ENCODE results near the gene SLC25A13. TPM values are rescaled to one million over a fixed set of nuclear protein-coding genes. Genes with fewer than 3 reads are reported as not detected.

The SLC25A13 gene
- total RNA-seq, 1 donor from 2014 or later = 21.9 TPM

- Histone ChIP-seq H3K27me3 (ENCODE audit: control insufficient read depth in 3 of 3, insufficient read depth in 3 of 3, low read length in 3 of 3) (no peaks in the 10 kb centered on the region), H3K27ac (ENCODE audit: low read depth, low read length) (no peak overlapping the region), H3K4me3 (ENCODE audit: low read length in 3 of 3) (no peak overlapping the region), H3K9ac (ENCODE audit: low read depth in 1 of 3, low read length in 3 of 3) (no peak overlapping the region), H3K9me3 (ENCODE audit: control insufficient read depth in 3 of 3, low read length in 3 of 3) (no peaks in the 10 kb centered on the region), H3K4me1 (ENCODE audit: control insufficient read depth in 3 of 3, insufficient read depth in 3 of 3, low read length in 3 of 3) (peaks cover 41 to 56% (median 42%) of the 10 kb centered on the region in 3 donors), H3K36me3 (ENCODE audit: control insufficient read depth in 3 of 3, insufficient read depth in 3 of 3, low read length in 3 of 3) (no peaks in the 10 kb centered on the region)
These were observed 8.0 kb downstream of the SLC25A13 start for GRCh38 chr7:96313940-96314339.

DNA sequence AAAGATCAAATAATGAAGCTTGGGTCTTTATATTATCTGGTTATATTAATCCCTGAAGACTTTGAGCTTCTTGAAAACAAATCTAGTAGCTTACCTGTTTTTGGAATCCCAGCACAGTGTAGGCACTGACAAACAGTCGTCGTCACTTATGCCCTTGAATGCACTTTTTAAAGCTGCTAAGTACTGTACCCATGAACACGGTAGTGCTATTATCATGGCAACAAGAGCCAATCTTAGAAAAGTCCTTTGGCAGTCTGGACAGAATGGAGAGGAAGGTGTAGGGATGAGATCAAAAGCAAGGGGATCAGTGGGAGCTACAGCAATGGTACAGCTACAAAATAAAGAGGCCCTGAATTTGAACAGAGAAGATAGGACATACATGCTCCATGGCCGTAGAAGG, 9.4 kb downstream of the SLC25A13 start:
- no peaks in the 10 kb centered on the region for H3K27me3 ChIP-seq (ENCODE audit: control insufficient read depth in 3 of 3, insufficient read depth in 3 of 3, low read length in 3 of 3)
- peaks cover 43 to 57% (median 48%) of the 10 kb centered on the region in 3 donors for H3K4me1 ChIP-seq (ENCODE audit: control insufficient read depth in 3 of 3, insufficient read depth in 3 of 3, low read length in 3 of 3)
- no peak overlapping the region for H3K9ac ChIP-seq (ENCODE audit: low read depth in 1 of 3, low read length in 3 of 3)
- no peak overlapping the region for H3K4me3 ChIP-seq (ENCODE audit: low read length in 3 of 3)
- H3K9me3 ChIP-seq (ENCODE audit: control insufficient read depth in 3 of 3, low read length in 3 of 3) = no peaks in the 10 kb centered on the region
- H3K27ac ChIP-seq (ENCODE audit: low read depth, low read length) = no peak overlapping the region
- H3K36me3 ChIP-seq (ENCODE audit: control insufficient read depth in 3 of 3, insufficient read depth in 3 of 3, low read length in 3 of 3) = no peaks in the 10 kb centered on the region

GRCh38 chr7:96311967-96312366, 9.9 kb downstream of the SLC25A13 start:
- H3K36me3 ChIP-seq (ENCODE audit: control insufficient read depth in 3 of 3, insufficient read depth in 3 of 3, low read length in 3 of 3) = no peaks in the 10 kb centered on the region
- peak overlapping the region in 1 of 3 donors; percentile 41 for H3K9ac ChIP-seq (ENCODE audit: low read depth in 1 of 3, low read length in 3 of 3)
- peak overlapping the region; percentile 26 for H3K27ac ChIP-seq (ENCODE audit: low read depth, low read length)
- H3K9me3 ChIP-seq (ENCODE audit: control insufficient read depth in 3 of 3, low read length in 3 of 3) = no peaks in the 10 kb centered on the region
- no peaks in the 10 kb centered on the region for H3K27me3 ChIP-seq (ENCODE audit: control insufficient read depth in 3 of 3, insufficient read depth in 3 of 3, low read length in 3 of 3)
- H3K4me1 ChIP-seq (ENCODE audit: control insufficient read depth in 3 of 3, insufficient read depth in 3 of 3, low read length in 3 of 3) = peaks cover 43 to 55% (median 48%) of the 10 kb centered on the region in 3 donors
- no peak overlapping the region for H3K4me3 ChIP-seq (ENCODE audit: low read length in 3 of 3)

- no peak overlapping the region for H3K4me3 ChIP-seq (ENCODE audit: low read length in 3 of 3)
- no peak overlapping the region for H3K9ac ChIP-seq (ENCODE audit: low read depth in 1 of 3, low read length in 3 of 3)
- H3K36me3 ChIP-seq (ENCODE audit: control insufficient read depth in 3 of 3, insufficient read depth in 3 of 3, low read length in 3 of 3) = peaks cover 0 to 2% (median 0%) of the 10 kb centered on the region in 3 donors
- no peak overlapping the region for H3K27ac ChIP-seq (ENCODE audit: low read depth, low read length)
- peaks cover 50 to 61% (median 58%) of the 10 kb centered on the region in 3 donors for H3K4me1 ChIP-seq (ENCODE audit: control insufficient read depth in 3 of 3, insufficient read depth in 3 of 3, low read length in 3 of 3)
- no peaks in the 10 kb centered on the region for H3K27me3 ChIP-seq (ENCODE audit: control insufficient read depth in 3 of 3, insufficient read depth in 3 of 3, low read length in 3 of 3)
- no peaks in the 10 kb centered on the region for H3K9me3 ChIP-seq (ENCODE audit: control insufficient read depth in 3 of 3, low read length in 3 of 3)
These were observed 11.8 kb downstream of the SLC25A13 start for GRCh38 chr7:96310110-96310509.

DNA sequence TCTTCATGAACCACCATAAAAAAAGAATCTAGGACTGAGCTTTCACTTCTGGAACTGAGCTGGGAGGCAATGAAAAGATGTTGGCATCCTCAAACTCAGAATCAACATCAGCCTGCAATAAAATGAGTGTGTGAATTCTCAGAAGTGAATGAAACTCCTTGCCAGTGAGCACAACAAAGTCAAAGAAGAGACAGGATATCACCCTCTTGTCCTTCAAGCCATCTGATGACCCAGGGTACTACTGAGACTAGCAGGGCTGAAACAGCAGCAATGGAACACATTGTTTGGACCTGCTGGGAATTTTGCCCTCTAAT, 13.0 kb downstream of the SLC25A13 start:
- H3K27me3 ChIP-seq (ENCODE audit: control insufficient read depth in 3 of 3, insufficient read depth in 3 of 3, low read length in 3 of 3) = no peaks in the 10 kb centered on the region
- peaks cover 0 to 2% (median 0%) of the 10 kb centered on the region in 3 donors for H3K36me3 ChIP-seq (ENCODE audit: control insufficient read depth in 3 of 3, insufficient read depth in 3 of 3, low read length in 3 of 3)
- H3K4me3 ChIP-seq (ENCODE audit: low read length in 3 of 3) = no peak overlapping the region
- H3K27ac ChIP-seq (ENCODE audit: low read depth, low read length) = no peak overlapping the region
- H3K9ac ChIP-seq (ENCODE audit: low read depth in 1 of 3, low read length in 3 of 3) = no peak overlapping the region
- no peaks in the 10 kb centered on the region for H3K9me3 ChIP-seq (ENCODE audit: control insufficient read depth in 3 of 3, low read length in 3 of 3)
- H3K4me1 ChIP-seq (ENCODE audit: control insufficient read depth in 3 of 3, insufficient read depth in 3 of 3, low read length in 3 of 3) = peaks cover 44 to 59% (median 59%) of the 10 kb centered on the region in 3 donors

DNA sequence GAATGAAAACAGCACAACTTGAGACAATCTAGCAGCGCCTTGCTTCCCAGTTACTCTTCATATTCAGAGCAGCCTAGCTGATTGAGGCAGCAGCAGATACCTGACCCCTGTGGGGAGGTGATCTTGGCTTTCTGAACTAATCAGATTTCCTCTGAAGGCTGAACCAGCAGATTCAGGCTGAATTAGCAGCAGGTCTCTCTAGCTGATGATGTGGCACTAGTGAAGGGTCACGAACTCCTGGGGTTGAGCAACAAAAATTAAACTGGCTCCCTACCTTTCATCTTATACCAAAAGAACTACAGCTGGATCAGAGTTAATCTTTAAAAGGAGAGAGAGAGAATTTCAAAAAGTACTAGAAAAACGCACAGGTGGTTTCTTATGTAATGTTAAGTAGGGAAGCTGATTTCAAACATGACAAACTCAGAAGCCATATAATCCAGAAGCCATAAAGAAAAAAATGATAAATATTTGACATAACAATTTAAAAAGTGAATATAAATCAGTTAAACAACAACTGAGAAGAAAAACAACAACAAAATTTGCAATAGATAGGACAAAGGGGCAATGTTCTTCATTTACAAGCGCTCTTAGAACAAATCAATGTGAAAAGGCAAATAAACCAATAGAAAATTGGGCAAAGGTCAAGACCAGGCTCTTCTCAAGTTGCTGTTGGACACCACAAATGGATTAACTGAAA, 13.5 kb downstream of the SLC25A13 start:
- Histone ChIP-seq H3K9me3 (ENCODE audit: control insufficient read depth in 3 of 3, low read length in 3 of 3) (no peaks in the 10 kb centered on the region), H3K9ac (ENCODE audit: low read depth in 1 of 3, low read length in 3 of 3) (no peak overlapping the region), H3K4me3 (ENCODE audit: low read length in 3 of 3) (no peak overlapping the region), H3K4me1 (ENCODE audit: control insufficient read depth in 3 of 3, insufficient read depth in 3 of 3, low read length in 3 of 3) (peaks cover 47 to 62% (median 61%) of the 10 kb centered on the region in 3 donors), H3K27me3 (ENCODE audit: control insufficient read depth in 3 of 3, insufficient read depth in 3 of 3, low read length in 3 of 3) (no peaks in the 10 kb centered on the region), H3K36me3 (ENCODE audit: control insufficient read depth in 3 of 3, insufficient read depth in 3 of 3, low read length in 3 of 3) (peaks cover 0 to 2% (median 0%) of the 10 kb centered on the region in 3 donors), H3K27ac (ENCODE audit: low read depth, low read length) (no peak overlapping the region)

DNA sequence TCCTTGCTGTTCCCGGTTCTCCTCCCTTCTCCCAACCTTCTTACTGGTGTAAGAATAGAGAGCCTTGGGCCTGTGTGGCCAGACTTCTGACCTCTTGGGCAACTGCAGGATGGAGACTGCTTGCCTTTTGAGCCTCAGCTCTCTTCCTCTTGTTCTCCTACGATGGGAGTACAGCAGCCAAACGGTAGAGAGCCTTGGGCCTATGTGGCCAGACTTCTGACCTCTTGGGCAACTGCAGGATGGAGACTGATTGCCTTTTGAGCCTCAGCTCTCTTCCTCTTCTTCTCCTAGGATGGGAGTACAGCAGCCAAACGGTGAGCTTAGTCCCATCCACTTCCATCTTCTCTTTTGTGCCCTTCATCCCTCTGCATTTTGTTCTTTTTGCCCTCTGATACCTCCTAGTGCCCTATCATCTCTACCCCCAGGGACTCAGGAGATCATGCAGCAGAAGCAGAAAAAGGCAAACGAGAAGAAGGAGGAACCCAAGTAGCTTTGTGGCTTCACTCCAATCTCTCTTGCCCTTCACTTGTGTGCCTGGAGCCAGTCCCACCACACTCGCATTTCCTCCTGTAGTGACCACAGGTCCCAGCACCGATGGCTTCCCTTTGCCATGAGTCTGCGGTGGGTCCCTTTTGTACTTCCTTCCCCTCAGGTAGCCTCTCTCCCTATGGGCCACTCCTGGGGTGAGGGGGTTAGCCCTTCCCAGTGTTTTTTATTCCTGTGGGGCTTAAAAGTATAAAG, 15.3 kb downstream of the SLC25A13 start:
- no peaks in the 10 kb centered on the region for H3K9me3 ChIP-seq (ENCODE audit: control insufficient read depth in 3 of 3, low read length in 3 of 3)

GRCh38 chr7:96305915-96306314, 16.0 kb downstream of the SLC25A13 start:
- Histone ChIP-seq H3K4me1 (ENCODE audit: control insufficient read depth in 3 of 3, insufficient read depth in 3 of 3, low read length in 3 of 3) (peaks cover 34 to 46% (median 43%) of the 10 kb centered on the region in 3 donors), H3K27me3 (ENCODE audit: control insufficient read depth in 3 of 3, insufficient read depth in 3 of 3, low read length in 3 of 3) (no peaks in the 10 kb centered on the region), H3K9ac (ENCODE audit: low read depth in 1 of 3, low read length in 3 of 3) (no peak overlapping the region), H3K36me3 (ENCODE audit: control insufficient read depth in 3 of 3, insufficient read depth in 3 of 3, low read length in 3 of 3) (peaks cover 0 to 2% (median 0%) of the 10 kb centered on the region in 3 donors), H3K4me3 (ENCODE audit: low read length in 3 of 3) (no peak overlapping the region), H3K9me3 (ENCODE audit: control insufficient read depth in 3 of 3, low read length in 3 of 3) (no peaks in the 10 kb centered on the region), H3K27ac (ENCODE audit: low read depth, low read length) (no peak overlapping the region)

More for the DNA sequence above, 15.3 kb downstream of the SLC25A13 start:
- H3K36me3 ChIP-seq (ENCODE audit: control insufficient read depth in 3 of 3, insufficient read depth in 3 of 3, low read length in 3 of 3) = peaks cover 0 to 2% (median 0%) of the 10 kb centered on the region in 3 donors
- no peak overlapping the region for H3K4me3 ChIP-seq (ENCODE audit: low read length in 3 of 3)
- H3K9ac ChIP-seq (ENCODE audit: low read depth in 1 of 3, low read length in 3 of 3) = no peak overlapping the region
- H3K27ac ChIP-seq (ENCODE audit: low read depth, low read length) = no peak overlapping the region
- H3K27me3 ChIP-seq (ENCODE audit: control insufficient read depth in 3 of 3, insufficient read depth in 3 of 3, low read length in 3 of 3) = no peaks in the 10 kb centered on the region
- peaks cover 36 to 49% (median 48%) of the 10 kb centered on the region in 3 donors for H3K4me1 ChIP-seq (ENCODE audit: control insufficient read depth in 3 of 3, insufficient read depth in 3 of 3, low read length in 3 of 3)

DNA sequence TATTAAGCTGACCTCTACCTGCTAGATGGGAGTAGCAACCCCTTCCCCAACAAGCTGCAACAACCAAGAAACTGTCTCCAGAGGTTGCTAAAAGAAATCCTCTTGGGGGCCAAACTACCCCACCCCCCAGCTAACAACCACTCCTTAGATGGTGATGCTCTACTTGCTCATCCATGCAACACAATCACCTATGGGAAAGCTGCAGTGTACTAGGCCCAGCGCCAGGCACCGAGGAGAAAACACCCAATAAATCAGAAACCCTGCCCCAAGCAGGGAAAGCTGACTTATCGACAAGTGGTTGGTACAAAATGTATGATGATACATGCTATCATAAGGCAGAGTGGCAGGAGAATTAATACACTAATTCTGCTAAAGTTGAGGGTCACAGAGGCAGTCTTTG, 17.3 kb downstream of the SLC25A13 start:
- H3K9me3 ChIP-seq (ENCODE audit: control insufficient read depth in 3 of 3, low read length in 3 of 3) = no peaks in the 10 kb centered on the region
- H3K4me3 ChIP-seq (ENCODE audit: low read length in 3 of 3) = no peak overlapping the region
- peaks cover 25 to 41% (median 37%) of the 10 kb centered on the region in 3 donors for H3K4me1 ChIP-seq (ENCODE audit: control insufficient read depth in 3 of 3, insufficient read depth in 3 of 3, low read length in 3 of 3)
- H3K36me3 ChIP-seq (ENCODE audit: control insufficient read depth in 3 of 3, insufficient read depth in 3 of 3, low read length in 3 of 3) = peaks cover 0 to 2% (median 0%) of the 10 kb centered on the region in 3 donors
- no peak overlapping the region for H3K9ac ChIP-seq (ENCODE audit: low read depth in 1 of 3, low read length in 3 of 3)
- H3K27ac ChIP-seq (ENCODE audit: low read depth, low read length) = no peak overlapping the region
- H3K27me3 ChIP-seq (ENCODE audit: control insufficient read depth in 3 of 3, insufficient read depth in 3 of 3, low read length in 3 of 3) = no peaks in the 10 kb centered on the region

Measured in skeletal muscle tissue (tissue), 4 donors.